Type B pancreatic cell (in vitro differentiated cells): ENCODE results near the gene RPL31. TPM values are rescaled to one million over a fixed set of nuclear protein-coding genes. Genes with fewer than 3 reads are reported as not detected.

Experiments used
- DNase-seq: peaks from one replicate; pipeline ENCODE4 v3.0.0; 2021; ENCODE audit warnings: mixed read lengths; ENCODE audit not compliant: unreplicated experiment; ENCODE audit errors: extremely low spot score
- H3K27ac Mint-ChIP-seq: 2 replicates; pipeline ENCODE4 v1.8.0; 2021; ENCODE audit warnings: mild to moderate bottlenecking, mixed read lengths
- H3K27me3 Mint-ChIP-seq: 2 replicates; pipeline ENCODE4 v1.8.0; 2021; ENCODE audit warnings: mixed read lengths
- H3K36me3 Mint-ChIP-seq: 2 replicates; pipeline ENCODE4 v1.8.0; 2021; ENCODE audit warnings: mixed read lengths
- H3K4me1 Mint-ChIP-seq: one replicate; pipeline ENCODE4 v1.8.0; 2021; ENCODE audit warnings: mixed read lengths; ENCODE audit not compliant: unreplicated experiment
- H3K4me3 Mint-ChIP-seq: 2 replicates; pipeline ENCODE4 v1.8.0; 2021; ENCODE audit warnings: mild to moderate bottlenecking, mixed read lengths
- H3K9me3 Mint-ChIP-seq: 2 replicates; pipeline ENCODE4 v1.8.0; 2021; ENCODE audit warnings: mixed read lengths
- CTCF ChIP-seq: fragments of 200-600 bp; sonication (generic); conservative IDR thresholded peaks from 2 replicates; pipeline ENCODE4 v1.5.0; 2021; ENCODE audit warnings: antibody characterized with exemption, mild to moderate bottlenecking
- total RNA-seq: library from RNA; stranded (reverse); gene quantifications from 2 replicates; pipeline ENCODE4 v1.2.1, GENCODE V29; 2021; ENCODE audit warnings: low replicate concordance

The RPL31 gene
- total RNA-seq, 1 donor from 2014 or later, result 1,718 TPM

GRCh38 chr2:100989666-100990065, 12.4 kb upstream of the RPL31 start:
- H3K4me3 Mint-ChIP-seq, result no peak overlapping the region
- no peaks in the 10 kb centered on the region for H3K9me3 Mint-ChIP-seq
- H3K4me1 Mint-ChIP-seq, result no peaks in the 10 kb centered on the region
- no peak overlapping the region for H3K27ac Mint-ChIP-seq
- peaks cover 4% of the 10 kb centered on the region for H3K36me3 Mint-ChIP-seq
- TF ChIP-seq CTCF, result no peak
- no peak for DNase-seq
- peaks cover 7% of the 10 kb centered on the region for H3K27me3 Mint-ChIP-seq

- Mint-ChIP-seq H3K36me3 (no peaks in the 10 kb centered on the region), H3K9me3 (no peaks in the 10 kb centered on the region), H3K27me3 (peaks cover 3% of the 10 kb centered on the region), H3K4me1 (no peaks in the 10 kb centered on the region), H3K27ac (no peak overlapping the region), H3K4me3 (no peak overlapping the region)
- no peak for TF ChIP-seq CTCF
- DNase-seq, result no peak
These were observed 11.9 kb upstream of the RPL31 start for GRCh38 chr2:100990166-100990565.

GRCh38 chr2:100990650-100991403, 11.3 kb upstream of the RPL31 start:
- no peak for TF ChIP-seq CTCF
- no peaks in the 10 kb centered on the region for H3K36me3 Mint-ChIP-seq
- no peak overlapping the region for H3K4me3 Mint-ChIP-seq
- H3K4me1 Mint-ChIP-seq, result no peaks in the 10 kb centered on the region
- H3K27me3 Mint-ChIP-seq, result peaks cover 3% of the 10 kb centered on the region
- DNase-seq, result no peak
- H3K9me3 Mint-ChIP-seq, result no peaks in the 10 kb centered on the region
- H3K27ac Mint-ChIP-seq, result no peak overlapping the region

- no peak for TF ChIP-seq CTCF
- Mint-ChIP-seq H3K27me3 (peaks cover 3% of the 10 kb centered on the region), H3K36me3 (no peaks in the 10 kb centered on the region), H3K9me3 (no peaks in the 10 kb centered on the region), H3K27ac (no peak overlapping the region), H3K4me3 (no peak overlapping the region), H3K4me1 (no peaks in the 10 kb centered on the region)
- DNase-seq, result no peak
These were observed 10.7 kb upstream of the RPL31 start for GRCh38 chr2:100991404-100991773.

GRCh38 chr2:100992262-100992661, 9.8 kb upstream of the RPL31 start:
- Mint-ChIP-seq H3K4me1 (no peaks in the 10 kb centered on the region), H3K27me3 (peaks cover 3% of the 10 kb centered on the region), H3K36me3 (no peaks in the 10 kb centered on the region), H3K27ac (no peak overlapping the region), H3K9me3 (no peaks in the 10 kb centered on the region), H3K4me3 (no peak overlapping the region)
- no peak for TF ChIP-seq CTCF
- DNase-seq, result no peak
